GM12865 (cell line): Measurements from ENCODE around the gene MYOF.

Experiments
- DNase-seq: peaks from one replicate; pipeline ENCODE4 v3.0.0; 2010; ENCODE audit warnings: low read depth
- H3K4me3 ChIP-seq: 2 replicates; pipeline ENCODE4 v1.5.1; 2011; ENCODE audit warnings: mild to moderate bottlenecking, low read depth, low read length, control low read depth
- CTCF ChIP-seq: IDR thresholded peaks from 2 replicates; pipeline ENCODE4 v1.5.1; 2011; ENCODE audit warnings: low read length, control low read depth, low read depth, inconsistent platforms; ENCODE audit not compliant: insufficient read depth; ENCODE audit errors: missing control alignments

The MYOF gene

GRCh38 chr10:93481637-93482144 is 443 bp downstream of the MYOF start:
- no peak for DNase-seq
- TF ChIP-seq CTCF: no peak
- H3K4me3 ChIP-seq: peak overlapping the region; percentile 56; the same call in 1 of the 2 replicates

GRCh38 chr10:93478873-93479272 is 3.3 kb downstream of the MYOF start:
- no peak for DNase-seq
- no peak overlapping the region for H3K4me3 ChIP-seq
- TF ChIP-seq CTCF: no peak

- DNase-seq: no peak
- TF ChIP-seq CTCF: no peak
- H3K4me3 ChIP-seq: no peak overlapping the region
Observed at GRCh38 chr10:93476756-93477155, 5.4 kb downstream of the MYOF start.

GRCh38 chr10:93475871-93476270 is 6.3 kb downstream of the MYOF start:
- TF ChIP-seq CTCF: no peak
- DNase-seq: no peak
- no peak overlapping the region for H3K4me3 ChIP-seq

GRCh38 chr10:93475227-93475626 is 6.9 kb downstream of the MYOF start:
- no peak for TF ChIP-seq CTCF
- no peak for DNase-seq
- H3K4me3 ChIP-seq: no peak overlapping the region

GRCh38 chr10:93473804-93474472 is 8.2 kb downstream of the MYOF start:
- no peak for TF ChIP-seq CTCF
- H3K4me3 ChIP-seq: no peak overlapping the region
- DNase-seq: no peak

- TF ChIP-seq CTCF: no peak
- H3K4me3 ChIP-seq: no peak overlapping the region
- no peak for DNase-seq
Observed at GRCh38 chr10:93473161-93473560, 9.0 kb downstream of the MYOF start.
